ENCODE results near the gene RASSF10.
A peak's percentile ranks its signal among the peaks of the same experiment; 100 is the strongest.

RASSF10 gene

DNA sequence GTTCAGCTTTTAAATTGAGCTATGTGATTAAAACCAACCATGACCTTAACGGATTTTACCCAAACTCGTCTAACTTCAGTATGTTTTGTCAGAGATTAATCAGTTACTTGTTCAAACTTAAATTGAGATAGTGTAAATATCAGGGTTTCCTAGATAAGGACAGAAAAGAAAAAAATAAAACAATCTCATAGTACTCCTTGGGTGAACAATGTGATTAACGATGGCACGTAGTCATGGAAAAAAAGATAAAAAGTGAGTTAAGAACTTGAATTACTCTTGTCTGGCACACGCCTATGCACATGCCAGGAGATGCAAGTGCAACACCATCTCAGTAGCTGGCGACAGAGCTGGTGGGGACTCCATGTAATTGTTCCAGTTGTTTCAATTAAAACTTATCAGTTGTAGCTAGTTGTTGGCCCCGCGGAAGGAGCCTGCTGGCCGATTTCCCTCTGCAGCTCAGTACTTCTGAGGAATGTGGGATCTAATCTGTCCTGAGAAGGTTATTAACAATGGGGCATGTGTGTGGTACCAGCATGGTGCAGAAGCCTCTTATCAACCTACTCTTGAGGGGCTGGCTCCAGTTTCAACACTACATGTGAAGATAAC is 3.0 kb downstream of the RASSF10 start:
- DNase-seq = no peak
- in situ Hi-C loops (cut with HindIII; ENCODE audit: low pct_ligation_motif_present, low pct_unique_long_range_greater_than_20kb, low sequenced_read_pairs) = no loop called here

- DNase-seq = no peak
- in situ Hi-C loops (cut with HindIII; ENCODE audit: low pct_ligation_motif_present, low pct_unique_long_range_greater_than_20kb, low sequenced_read_pairs) = no loop called here
These were observed 4.0 kb downstream of the RASSF10 start for GRCh38 chr11:13013054-13013488.

DNA sequence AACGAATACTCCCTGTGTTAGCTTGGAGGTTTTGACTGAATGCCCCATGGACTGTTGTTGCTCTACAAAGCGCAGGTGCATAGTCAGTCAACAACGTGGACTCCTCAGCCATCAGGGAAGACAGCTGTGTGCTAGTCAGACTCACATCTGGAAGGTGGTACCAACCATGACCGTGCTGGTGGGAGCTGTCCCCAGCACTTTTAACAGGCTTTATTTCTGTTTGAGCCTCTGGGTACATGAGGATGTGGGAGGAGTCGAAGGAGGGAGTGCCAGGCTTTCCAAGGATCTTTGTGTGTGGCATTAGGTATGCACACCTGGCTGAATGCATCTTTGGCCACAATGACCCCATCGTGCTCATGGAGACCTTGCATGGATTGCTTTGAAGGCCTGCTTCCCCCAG is 6.6 kb downstream of the RASSF10 start:
- no peak for DNase-seq
- in situ Hi-C loops (cut with HindIII; ENCODE audit: low pct_ligation_motif_present, low pct_unique_long_range_greater_than_20kb, low sequenced_read_pairs) = no loop called here

- DNase-seq = peak; percentile 42
- in situ Hi-C loops (cut with HindIII; ENCODE audit: low pct_ligation_motif_present, low pct_unique_long_range_greater_than_20kb, low sequenced_read_pairs) = no loop called here
These were observed 7.3 kb downstream of the RASSF10 start for GRCh38 chr11:13016415-13016814.

DNA sequence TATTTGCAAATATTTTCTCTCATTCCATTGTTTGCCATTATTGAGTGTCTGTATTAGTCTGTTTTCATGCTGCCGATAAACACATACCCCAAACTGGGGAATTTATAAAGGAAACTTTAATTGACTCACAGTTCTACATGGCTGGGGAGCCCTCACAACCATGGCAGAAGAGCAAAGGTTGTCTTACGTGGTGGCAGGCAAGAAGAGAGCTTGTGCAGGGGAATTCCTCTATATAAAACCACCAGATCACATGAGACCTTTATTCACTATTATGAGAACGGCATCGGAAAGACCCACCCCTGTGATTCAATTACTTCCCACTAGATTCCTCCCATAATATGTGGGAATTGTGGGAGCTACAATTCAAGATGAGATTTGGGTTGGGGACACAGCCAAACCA is 10.2 kb downstream of the RASSF10 start:
- DNase-seq = no peak
- in situ Hi-C loops (cut with HindIII; ENCODE audit: low pct_ligation_motif_present, low pct_unique_long_range_greater_than_20kb, low sequenced_read_pairs) = no loop called here

DNA sequence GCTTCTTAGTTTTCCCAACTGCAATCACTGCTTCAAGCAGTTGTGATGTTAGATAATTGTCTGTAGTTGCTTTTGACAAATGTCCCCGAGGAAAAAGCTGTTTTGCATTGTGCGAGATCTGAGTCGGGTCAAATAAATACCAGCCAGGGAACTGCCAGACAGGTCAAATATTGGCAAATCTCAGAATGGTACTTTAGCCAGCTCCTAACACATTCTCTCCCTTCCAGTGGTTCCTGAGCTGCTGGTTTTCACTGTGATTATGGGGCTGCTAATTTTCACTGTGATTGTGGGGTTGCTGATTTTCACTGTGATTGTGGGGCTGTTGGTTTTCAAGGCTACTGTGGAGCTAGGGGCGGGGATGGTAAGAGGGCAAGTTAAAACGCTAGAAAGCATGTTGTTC is 14.3 kb downstream of the RASSF10 start:
- in situ Hi-C loops (cut with HindIII; ENCODE audit: low pct_ligation_motif_present, low pct_unique_long_range_greater_than_20kb, low sequenced_read_pairs) = no loop called here
- DNase-seq = no peak

DNA sequence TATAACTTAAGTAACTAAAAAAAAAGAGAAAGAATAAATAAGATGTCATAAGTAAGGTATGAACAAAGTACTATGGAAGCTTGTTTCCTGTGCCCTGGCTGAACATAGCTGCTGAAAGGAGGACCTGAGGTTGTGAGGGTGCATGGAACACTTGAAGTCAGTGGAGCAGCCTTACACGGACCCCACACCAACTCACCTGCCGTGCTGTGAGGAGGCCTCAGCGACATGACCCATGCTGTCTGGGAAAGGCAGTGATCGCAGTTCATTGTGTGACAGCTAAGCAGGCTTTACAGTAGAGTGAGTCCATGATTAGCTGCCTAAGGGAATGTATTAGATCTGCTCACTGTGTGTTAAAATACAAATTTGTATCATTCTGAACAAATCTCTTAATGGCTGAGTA is 17.6 kb downstream of the RASSF10 start:
- in situ Hi-C loops (cut with HindIII; ENCODE audit: low pct_ligation_motif_present, low pct_unique_long_range_greater_than_20kb, low sequenced_read_pairs) = no loop called here
- no peak for DNase-seq

DNA sequence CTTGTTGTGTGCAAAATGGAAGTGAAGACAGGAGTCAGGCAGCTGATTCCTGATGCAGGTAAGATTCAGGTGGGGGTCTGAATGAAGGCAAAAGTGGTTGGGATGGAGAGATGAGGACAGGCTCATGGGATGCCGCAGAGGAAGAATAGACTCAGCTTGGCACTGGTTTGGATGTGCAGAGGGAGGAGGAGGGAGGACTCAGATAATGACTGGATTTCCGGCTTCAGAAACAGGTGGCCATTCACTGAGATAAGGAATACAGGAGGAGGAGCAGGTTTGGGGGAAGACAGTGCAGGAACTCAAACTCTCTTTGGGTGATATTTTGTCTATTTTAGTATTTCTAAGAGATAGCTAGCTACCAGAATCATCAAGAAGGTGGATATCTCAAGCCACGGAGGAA is 19.2 kb downstream of the RASSF10 start:
- in situ Hi-C loops (cut with HindIII; ENCODE audit: low pct_ligation_motif_present, low pct_unique_long_range_greater_than_20kb, low sequenced_read_pairs) = no loop called here
- DNase-seq = no peak

GRCh38 chr11:13029872-13030271 is 20.8 kb downstream of the RASSF10 start:
- DNase-seq = no peak
- in situ Hi-C loops (cut with HindIII; ENCODE audit: low pct_ligation_motif_present, low pct_unique_long_range_greater_than_20kb, low sequenced_read_pairs) = no loop called here

GRCh38 chr11:13030857-13031256 is 21.7 kb downstream of the RASSF10 start:
- no peak for DNase-seq
- in situ Hi-C loops (cut with HindIII; ENCODE audit: low pct_ligation_motif_present, low pct_unique_long_range_greater_than_20kb, low sequenced_read_pairs) = no loop called here

DNA sequence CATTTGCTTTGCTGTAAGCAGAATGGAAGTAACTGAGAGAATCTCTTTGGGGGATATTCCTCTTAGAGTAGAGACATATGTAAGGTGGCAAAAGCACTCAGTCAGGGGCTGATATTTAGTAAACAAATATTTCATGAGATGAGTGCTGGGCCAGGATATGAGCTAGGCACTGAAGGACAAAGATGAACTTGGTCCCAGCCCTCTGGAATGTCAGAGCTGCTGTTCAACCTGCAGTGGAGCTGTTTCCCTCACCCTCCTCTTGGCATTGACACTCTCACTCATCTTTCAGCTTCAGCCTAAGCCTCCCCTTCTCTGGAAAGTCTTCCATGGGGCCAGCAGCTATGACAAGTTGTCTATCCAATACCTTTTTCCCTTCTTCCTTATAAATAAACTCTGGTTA is 22.2 kb downstream of the RASSF10 start:
- in situ Hi-C loops (cut with HindIII; ENCODE audit: low pct_ligation_motif_present, low pct_unique_long_range_greater_than_20kb, low sequenced_read_pairs) = no loop called here

GRCh38 chr11:13033760-13034533 is 24.8 kb downstream of the RASSF10 start:
- no peak for DNase-seq
- in situ Hi-C loops (cut with HindIII; ENCODE audit: low pct_ligation_motif_present, low pct_unique_long_range_greater_than_20kb, low sequenced_read_pairs) = no loop called here

More for the DNA sequence above, 22.2 kb downstream of the RASSF10 start:
- DNase-seq = no peak

DNA sequence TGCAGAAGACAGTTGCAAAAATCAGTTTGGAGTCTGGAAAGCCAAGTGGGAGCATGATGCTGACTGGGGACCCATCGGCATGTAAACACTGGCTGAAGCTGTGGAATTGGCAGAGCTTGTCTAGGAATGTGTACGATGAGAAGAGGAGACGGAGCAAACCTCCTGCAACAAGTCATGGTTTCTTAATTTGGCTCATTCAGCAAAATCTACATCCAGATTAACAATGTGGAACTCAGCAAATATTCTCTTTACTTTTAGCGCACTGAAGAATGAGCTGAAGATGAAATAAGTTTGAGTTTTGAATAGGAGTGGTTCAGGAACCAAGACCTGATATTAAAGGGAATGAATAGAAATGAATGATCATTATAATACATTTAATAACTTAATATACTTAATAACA is 26.6 kb downstream of the RASSF10 start:
- no peak for DNase-seq
- in situ Hi-C loops (cut with HindIII; ENCODE audit: low pct_ligation_motif_present, low pct_unique_long_range_greater_than_20kb, low sequenced_read_pairs) = no loop called here

GRCh38 chr11:13036235-13036634 is 27.1 kb downstream of the RASSF10 start:
- in situ Hi-C loops (cut with HindIII; ENCODE audit: low pct_ligation_motif_present, low pct_unique_long_range_greater_than_20kb, low sequenced_read_pairs) = no loop called here
- no peak for DNase-seq

DNA sequence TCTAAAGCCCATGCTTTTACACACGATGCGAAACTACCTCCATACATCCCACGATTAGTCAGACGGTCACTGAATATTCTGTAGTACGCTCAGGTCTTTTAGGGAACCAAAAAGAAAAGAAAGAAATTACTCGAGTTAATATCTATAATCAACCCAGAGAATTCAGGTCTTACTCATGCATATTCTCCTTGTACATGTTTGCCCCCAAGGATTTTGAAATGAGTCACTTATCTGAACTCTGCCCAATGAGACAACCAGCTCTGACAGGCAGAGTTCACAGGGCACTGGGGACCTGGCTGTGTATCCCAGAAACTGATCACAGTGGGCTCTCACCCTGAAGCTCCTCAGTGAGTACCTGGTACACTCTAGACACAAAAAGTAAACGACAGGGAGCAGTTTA is 29.2 kb downstream of the RASSF10 start:
- in situ Hi-C loops (cut with HindIII; ENCODE audit: low pct_ligation_motif_present, low pct_unique_long_range_greater_than_20kb, low sequenced_read_pairs) = no loop called here
- DNase-seq = no peak

- no peak for DNase-seq
- in situ Hi-C loops (cut with HindIII; ENCODE audit: low pct_ligation_motif_present, low pct_unique_long_range_greater_than_20kb, low sequenced_read_pairs) = no loop called here
These were observed 30.0 kb downstream of the RASSF10 start for GRCh38 chr11:13039126-13039525.

GRCh38 chr11:13040969-13041561 is 31.9 kb downstream of the RASSF10 start:
- DNase-seq = no peak
- in situ Hi-C loops (cut with HindIII; ENCODE audit: low pct_ligation_motif_present, low pct_unique_long_range_greater_than_20kb, low sequenced_read_pairs) = no loop called here

GRCh38 chr11:13042873-13043342 is 33.8 kb downstream of the RASSF10 start:
- in situ Hi-C loops (cut with HindIII; ENCODE audit: low pct_ligation_motif_present, low pct_unique_long_range_greater_than_20kb, low sequenced_read_pairs) = no loop called here

GRCh38 chr11:13043912-13044628 is 35.0 kb downstream of the RASSF10 start:
- in situ Hi-C loops (cut with HindIII; ENCODE audit: low pct_ligation_motif_present, low pct_unique_long_range_greater_than_20kb, low sequenced_read_pairs) = no loop called here
- no peak for DNase-seq

More at GRCh38 chr11:13042873-13043342, 33.8 kb downstream of the RASSF10 start:
- no peak for DNase-seq
